NCI-H128 (cell line): ENCODE measurements around the gene TTR.

Experiments used
- DNase-seq: peaks from one replicate; lab custom pipeline; 2025; ENCODE audit not compliant: unreplicated experiment; lab: John Stamatoyannopoulos, UW

TTR gene

DNA sequence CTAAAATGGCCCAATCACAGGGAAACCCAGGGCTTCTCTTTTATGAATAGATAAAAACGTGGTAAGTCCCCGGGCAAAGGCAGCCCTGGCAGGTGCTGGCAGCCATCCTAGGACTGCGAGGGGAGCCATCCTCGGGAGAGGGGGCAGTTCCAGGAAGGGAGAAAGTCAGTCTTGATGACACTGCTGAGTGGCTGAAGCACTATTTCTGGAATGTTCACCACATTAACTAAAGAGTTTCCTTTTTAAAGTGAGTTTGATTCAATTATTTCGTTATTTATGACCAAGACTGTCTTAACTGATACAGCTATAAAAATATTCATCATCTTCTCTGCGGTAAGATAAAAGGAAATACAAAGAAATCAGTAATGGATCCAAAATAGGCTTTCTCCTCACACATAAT, 20.4 kb downstream of the TTR start:
- no peak for DNase-seq

DNA sequence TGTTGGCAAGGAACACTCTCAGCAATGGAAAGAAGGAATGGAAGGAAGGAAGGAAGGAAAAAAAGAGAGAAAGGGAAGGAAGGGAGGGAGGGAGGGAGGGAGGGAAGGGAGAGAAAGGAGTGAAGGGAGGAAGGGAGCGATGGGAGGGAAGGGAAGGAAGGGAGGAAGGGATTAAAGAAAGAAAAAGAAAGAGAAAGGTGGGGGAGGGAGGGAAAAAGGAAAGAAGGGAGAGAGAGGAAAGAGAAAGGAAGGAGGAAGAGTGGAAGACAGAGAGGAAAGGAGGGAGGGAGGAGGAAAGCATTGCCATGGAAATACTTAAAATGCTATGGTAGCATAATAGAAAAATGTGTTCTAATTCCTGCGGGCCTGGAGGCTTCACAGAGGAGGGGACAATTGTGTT, 22.4 kb downstream of the TTR start:
- DNase-seq, result no peak

DNA sequence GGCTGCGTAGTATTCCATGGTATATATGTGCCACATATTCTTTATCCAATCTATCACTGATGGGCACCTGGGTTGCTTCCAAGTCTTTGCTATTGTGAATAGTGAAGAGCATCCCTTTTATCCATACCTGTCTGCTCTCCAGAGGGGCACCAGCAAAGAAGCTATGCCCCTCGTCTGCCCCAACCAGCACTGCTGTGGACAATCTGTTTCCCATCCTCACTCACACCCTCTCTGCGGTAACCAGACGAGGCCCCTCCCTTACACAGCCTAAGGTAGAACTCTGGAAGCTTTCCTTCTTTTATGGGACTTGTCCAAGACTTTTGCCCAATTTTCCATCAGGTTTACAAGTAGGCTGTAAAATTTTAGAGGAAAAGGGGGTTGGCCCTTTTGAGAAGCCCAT, 24.9 kb downstream of the TTR start:
- no peak for DNase-seq

DNA sequence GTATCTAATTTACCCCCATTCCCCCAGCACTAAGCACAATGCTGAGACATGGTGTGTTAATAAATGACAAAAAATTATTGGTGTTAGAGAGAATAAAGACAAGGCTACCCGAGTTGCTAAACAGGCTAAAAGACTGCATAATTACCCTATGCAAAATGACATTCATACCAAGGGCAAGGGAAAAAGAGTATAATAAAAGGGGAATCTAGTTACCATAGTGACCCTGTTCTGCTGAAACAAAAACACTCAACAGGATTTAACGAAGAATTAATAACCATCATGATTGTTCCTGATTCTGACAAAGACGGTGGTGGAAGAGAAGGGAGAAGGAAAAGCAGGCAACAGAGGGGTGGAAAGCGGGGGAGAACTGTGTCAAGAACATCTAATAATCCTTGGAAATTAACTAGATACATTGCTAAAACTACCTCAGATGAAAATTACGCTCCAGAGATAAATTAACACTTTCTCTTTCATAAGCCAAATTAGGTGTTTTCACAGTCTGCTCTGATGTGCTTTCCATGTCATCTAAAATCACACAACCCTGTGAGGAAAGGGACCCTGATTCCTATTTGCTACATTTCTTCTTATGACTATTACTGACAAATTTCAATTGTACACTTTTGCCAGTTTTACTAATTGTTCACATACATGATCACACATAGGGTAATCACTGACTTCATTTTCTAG, 25.5 kb downstream of the TTR start:
- DNase-seq, result no peak

DNA sequence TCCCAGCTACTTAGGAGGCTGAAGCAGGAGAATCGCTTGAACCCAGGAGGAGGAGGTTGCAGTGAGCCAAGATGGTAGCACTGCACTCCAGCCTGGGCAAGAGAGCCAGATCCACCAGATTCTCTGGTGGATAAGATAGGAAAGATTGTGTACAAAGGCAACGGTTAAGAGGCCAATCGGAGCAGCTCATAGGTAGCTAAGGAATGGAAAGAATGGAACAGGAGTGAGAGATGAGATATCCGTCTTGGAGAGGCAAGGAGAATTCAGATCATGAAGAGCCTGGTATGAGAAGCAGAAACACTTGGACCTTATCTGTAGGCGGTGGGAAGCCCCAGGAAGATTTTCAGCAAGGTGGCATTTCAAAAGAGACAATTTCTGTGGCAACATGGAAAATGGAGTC, 27.1 kb downstream of the TTR start:
- DNase-seq, result no peak

DNA sequence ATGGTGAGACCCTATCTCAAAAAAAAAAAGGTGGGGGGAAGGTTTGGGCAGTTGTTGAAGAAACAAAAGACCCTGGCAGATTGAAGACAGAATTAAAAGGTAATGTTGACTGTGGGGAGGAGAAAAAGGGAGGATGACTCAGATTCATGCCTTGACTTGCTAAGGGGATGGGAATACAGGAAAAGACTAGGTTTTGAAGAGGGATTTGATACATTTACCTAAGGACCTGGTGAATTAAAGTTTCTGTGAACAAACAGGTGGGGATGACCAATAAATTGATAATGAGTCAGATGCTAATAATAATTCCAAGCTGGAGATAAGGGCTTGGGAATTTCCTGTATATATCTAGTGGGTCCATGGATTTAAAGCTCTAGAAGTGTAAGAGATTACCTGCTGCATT, 27.6 kb downstream of the TTR start:
- DNase-seq, result no peak

DNA sequence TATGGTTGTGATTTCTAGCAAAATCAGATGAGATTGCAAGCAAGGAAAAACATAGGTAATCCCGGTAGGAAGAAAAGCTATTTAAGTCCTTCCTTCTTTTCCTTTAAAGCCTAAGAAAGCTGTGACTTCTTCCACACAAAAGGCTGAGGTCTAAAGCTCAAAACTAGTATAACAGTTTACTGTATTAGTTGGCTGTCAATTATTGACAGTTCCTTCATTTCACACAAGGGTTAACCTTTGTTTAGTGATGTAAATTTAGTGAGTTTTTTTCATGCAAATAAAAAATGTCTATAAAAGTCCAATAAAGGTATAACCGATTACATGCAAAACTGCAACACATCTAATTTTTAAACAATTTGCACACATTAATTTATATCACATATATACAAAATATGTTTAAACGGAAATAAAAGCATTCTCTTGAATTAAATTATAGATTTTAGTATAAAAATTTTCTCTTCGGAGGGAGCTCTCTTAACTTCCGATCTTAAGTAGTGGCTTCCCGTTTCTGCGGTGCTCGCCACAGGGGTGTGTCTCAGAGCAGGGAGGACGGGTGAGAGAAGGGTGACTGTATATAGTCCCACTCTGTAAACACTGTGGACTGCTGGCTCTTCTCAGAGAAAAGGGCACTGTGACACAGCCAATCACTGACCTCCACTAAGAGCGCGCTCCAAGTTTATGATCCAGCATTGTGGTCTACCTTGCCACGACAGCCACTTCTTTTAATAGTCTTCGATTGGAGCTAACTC, 33.4 kb downstream of the TTR start:
- no peak for DNase-seq

DNA sequence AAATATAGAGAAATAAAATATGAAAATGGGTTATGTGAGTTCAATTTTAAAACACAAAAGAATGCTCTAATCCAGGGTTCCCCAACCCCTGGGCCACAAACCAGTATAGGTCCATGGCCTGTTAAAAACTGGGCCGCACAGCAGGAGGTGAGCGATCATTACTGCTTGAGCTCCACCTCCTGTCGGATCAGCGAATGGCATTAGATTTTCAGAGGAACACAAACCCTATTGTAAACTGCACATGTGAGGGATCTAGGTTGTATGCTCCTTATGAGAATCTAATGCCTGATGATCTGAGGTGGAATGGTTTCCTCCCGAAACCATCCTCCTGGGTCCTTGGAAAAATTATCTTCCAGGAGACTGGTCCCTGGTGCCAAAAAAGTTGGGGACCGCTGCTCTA, 34.7 kb downstream of the TTR start:
- DNase-seq, result no peak

DNA sequence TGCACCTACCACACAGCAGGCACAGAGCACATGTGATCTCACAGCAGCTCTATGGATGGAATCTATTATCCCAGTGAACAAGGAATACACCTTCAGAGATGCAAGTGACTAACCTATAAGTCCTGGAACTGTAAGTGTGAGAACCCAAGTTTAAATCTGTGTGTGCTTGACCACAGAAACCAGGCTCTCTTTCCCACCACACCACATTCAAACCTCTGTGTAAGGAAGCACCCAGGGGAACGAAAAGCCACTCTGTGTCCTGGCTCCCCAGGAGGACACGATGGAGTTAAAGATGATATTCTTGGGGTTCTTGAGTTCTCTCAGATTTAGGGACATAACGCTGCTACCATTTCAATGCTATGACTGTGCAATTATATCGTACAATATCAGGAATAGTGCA, 38.9 kb downstream of the TTR start:
- no peak for DNase-seq

DNA sequence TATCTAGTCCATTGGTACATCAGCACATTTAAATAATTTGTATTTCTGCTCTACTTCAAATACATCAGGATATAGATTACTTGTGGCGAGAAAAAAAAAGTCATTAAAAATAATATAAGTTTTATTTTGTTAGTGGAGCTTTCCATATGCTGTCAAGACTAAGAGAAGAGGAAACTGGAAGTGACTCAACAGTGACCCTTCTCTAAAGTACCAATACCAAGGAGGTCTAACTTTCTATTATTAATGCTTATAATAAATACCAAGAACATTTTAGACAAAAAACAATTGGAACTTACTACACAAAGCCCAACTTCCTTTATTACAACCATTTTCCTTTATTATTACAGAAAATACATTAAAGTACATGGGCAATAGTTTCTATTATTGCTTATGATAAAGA, 39.8 kb downstream of the TTR start:
- no peak for DNase-seq

DNA sequence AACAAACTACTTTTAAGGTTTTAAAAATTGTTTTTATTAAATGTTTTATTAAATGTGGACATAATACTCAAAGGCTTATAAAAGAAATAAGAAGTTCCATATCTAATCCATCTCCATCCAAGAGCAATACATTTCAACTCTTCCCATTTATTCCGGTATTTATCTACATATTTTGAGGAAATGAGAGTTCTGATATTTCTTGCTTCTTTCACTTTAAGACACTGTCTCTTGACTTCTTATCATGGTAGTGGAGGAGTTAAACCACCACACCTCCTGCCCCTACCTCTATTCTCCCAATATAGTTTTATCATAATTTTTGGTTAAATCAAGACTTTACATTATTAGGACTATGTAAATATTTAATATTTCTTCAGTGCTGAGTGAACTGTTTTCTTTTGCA, 40.7 kb downstream of the TTR start:
- no peak for DNase-seq

DNA sequence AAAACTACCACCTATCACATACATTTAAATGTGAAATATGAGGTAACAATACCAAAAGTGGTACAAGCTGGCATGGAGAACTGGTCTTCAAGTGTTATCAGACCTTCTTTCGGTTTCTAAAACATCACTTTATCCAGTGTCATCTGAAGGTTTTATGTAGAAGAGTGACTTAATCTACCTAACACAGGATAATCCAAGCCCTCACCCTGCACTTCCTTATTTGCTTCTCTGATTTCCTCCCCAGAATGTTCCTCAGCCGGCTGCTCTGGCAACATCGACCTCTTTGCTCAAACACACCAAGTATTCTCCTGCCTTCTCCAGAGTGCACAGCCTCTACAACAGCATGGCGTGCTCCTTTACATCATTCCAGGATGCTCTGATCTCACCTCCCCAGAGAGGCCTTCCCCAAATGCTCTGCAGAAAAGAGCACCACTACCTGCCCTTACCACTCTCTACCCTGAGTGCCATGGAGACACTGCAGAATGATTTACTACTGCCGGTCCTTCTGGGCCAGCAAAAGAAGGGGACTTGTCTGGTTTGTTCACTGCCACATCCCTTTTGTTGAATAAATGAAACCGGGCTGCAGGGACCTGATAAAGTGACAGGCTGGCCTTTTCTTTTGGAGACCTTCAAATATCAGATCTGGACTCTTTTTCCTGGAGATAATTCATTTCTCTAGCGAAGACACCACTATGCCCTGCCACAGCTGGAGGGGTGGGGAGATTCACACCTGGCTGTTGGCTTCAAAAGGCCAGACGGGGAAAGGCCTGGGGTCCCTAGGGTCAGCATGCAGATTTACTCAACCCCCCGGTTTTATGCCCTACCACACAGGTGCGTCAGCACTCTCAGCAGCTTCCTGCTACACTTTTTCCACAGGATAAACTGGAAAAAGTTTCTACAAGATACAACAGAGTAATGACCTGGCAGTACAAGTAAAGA, 42.0 kb downstream of the TTR start:
- DNase-seq, result no peak

DNA sequence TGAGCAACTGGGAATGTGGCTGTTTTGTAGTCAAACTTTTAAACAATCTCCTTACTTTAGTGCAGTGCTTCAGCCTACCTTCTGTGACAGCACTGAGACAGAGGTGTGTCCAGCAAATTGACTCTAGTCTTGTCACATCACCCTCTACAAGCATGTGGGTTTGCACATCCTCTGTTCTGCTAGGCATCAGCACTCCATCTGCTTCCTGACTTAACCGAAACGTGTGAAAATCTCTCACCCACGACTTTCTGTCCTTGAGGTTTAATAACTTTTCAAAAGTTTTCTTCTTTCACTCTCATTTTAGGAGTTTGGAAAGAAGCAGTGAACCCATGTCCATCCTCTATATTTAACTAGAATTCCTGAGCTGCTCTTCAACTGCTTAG, 42.6 kb downstream of the TTR start:
- DNase-seq, result no peak

DNA sequence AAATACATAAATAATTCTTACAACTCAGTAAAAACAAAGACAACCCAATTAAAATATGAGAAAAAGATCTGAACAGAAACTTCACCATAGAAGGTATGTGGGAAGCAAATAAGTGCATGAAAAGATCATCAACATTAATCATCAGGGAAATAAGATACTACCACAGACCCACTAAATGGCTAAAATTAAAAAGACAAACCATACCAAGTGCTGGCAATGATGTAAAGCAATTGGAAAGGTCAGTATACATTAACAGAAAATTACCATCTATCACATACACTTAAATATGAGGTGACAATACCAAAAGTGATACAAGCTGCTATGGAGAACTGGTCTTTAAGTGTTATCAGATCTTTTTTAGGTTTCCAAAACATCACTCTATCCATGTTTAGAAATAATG, 44.7 kb downstream of the TTR start:
- no peak for DNase-seq

DNA sequence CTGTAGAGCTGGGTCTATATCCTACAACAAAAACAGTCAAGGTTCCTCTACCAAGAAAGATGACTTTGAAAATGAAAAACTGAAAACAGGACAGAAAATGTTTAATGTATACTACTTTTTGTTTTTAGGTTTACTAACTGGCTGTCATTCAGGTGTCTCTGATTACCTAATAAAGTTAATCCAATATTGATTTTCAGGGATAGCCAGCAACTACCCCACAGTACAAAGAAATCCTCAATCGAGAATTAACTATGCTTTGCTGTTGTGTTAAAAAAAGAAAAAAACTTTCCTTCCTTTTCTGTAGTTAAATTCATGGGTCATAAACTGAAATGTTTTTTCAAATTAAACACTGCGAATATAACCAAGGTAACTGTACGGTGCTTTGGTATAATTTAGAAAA, 45.8 kb downstream of the TTR start:
- no peak for DNase-seq

DNA sequence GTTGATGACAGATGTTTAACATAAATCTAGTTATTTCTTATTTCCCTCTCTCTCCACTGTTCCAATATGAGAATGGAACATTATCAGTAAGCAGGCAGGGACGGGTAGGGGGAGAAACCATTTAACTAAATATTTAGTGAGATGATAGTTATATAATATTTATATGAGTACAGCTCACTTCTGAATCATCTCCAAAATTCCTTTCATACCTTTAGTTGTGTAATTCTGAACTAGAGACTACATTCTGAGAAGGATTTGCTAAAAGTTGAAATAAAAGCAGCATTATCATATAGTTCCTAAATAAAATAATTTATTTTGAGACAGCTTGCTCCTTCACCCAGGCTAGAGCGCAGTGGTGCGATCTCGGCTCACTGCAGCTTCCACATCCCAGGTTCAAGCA, 51.3 kb downstream of the TTR start:
- DNase-seq, result no peak

DNA sequence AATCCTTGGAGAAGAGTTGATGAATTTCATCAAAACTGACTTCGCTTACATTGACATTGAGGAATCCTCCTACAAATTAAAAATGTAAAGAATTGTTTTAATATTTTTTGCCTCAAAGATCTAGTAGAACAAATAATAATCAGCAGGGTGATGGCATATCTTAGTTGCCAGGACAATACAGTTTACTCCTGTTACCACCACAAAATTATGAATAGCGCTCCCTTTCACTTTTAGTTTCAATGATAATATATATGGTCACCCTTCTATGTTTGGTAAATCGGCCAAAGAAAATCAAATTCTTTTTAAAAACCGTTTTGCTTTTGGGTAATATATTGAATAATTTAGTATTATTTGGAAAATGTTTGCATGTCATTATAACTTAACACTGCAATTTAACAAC, 53.7 kb downstream of the TTR start:
- DNase-seq, result no peak

DNA sequence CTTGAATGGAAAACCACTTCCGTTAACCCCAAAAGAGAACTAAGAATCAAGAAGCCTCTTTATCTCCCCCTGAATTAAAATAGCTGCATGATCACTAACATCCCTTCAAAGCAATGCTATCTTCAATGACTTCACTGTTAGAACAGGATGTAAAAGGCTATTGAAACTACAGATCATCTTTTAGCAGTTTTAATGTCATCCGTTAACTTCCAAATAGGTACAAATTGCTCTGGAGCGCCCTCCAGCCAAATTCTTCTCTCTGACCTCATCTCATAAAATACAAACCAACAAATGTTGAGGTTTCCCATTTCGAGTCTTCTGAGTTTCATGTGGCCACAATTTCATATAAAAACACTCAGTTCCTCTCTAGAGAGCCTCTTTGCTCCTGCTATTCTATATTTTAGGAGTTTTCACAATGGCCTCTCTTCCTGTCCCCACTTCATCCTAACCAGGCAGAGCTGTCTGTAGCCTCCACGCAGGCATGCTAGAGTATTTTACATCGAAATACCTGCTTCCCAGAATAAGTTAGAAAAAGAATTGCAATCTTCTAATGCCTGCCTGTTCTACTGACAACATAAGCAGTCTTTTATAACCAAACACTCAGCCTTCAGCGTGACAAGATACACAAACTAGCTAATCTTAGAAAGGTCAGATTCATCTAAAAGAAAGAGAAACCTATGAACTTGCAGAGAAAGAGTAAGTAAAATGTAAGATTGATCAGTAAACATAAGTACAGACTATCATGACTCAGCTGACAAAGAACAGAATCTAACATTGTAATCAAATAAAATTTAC, 54.9 kb downstream of the TTR start:
- no peak for DNase-seq

DNA sequence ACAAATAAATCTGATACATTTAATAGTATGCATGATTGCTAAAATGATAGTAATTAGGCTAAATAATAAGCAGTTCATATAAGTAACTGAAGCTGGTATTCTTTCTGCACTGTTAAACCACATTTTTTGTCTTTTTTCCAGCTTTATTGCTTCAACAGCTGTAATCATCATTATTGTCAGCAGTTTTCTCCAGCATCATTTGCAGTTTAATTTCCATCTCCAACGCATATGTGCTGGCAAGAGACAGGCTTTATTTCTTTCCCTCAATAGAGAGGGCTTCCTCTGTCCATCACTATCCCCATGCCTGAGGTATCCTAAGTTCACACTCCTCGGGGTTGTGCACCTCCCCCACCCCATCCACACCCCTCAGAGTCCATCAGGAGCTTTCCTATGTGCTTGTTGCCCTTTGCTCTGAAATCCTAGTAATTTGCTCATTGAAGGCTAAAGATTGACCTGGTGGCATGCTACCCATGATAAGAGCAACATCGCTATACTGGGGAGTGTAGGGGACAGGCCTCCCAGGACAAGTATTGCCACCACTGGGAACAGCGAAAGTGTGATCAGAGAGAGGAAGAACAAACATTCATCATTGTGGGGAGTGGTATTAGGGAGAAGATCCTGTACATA, 55.6 kb downstream of the TTR start:
- DNase-seq, result no peak
